ENCODE measurements around the gene OBSCN.

GRCh38 chr1:228225165-228225710, 17.4 kb downstream of the OBSCN start:
- TF ChIP-seq ZFX (IDR thresholded peaks at IDR 0.05) (no peak), CTCF (conservative IDR thresholded peaks at IDR 0.05) (no peak)

Measured in C4-2B (cell line).